ENCODE measurements around the gene PLAC8L1.

Gene PLAC8L1

DNA sequence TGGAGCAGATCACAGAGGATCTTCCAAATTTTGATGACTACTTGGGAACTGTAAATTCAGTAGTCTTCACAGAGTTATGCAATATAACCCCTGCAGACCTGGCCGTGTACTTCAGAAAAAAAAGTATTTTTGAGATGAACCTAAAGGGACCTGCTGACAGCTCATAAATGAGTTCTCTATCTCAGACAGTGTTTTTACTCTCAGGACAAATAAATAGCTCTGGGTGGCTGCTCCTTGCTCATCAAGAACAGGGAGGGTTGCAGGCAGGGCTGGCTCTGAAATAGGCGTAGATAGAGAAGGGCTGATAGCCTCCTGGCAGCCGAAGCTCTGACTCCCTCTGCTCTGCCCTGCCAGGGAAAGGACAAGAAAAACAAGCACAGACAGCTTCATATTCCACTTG, 64.8 kb downstream of the PLAC8L1 start:
- DNase-seq: no peak

DNA sequence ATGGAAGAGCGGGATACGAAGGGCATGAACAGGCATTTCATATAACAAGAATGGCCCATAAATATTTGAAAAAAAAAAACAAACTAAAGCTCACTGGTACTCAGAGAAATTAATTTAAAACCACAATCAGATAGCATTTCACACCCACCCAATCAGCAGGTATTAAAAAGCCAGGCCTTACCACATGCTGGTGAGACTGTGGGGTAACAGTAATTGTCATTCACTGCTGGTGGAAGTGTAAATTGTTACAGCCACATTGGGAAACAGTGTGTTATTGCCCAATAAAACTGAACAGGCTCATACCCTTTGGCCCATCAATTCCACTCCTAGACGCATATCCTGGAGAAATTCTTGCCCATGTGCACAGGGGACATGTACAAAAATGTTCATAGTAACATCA, 66.0 kb downstream of the PLAC8L1 start:
- DNase-seq: no peak

DNA sequence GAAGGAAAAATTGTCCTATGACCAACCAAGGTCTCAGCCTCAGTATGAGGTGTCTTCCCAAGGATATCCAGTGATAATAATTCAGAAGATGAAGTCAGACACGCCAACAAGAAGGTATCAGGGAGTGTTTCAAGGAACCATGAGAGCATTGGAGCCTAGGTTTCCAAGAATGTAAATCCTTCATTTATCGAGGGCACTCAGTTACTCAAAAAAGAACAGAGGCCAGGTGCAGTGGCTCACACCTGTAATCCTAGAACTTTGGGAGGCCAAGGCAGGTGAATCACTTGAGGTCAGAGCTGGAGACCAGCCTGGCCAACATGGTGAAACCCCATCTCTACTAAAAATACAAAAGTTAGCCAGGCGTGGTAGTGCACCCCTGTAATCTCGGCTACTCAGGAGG, 70.8 kb downstream of the PLAC8L1 start:
- DNase-seq: no peak

Measured in DMS53 (cell line).